Activated T-helper 2 cell treated with anti-CD3 and anti-CD28 coated beads, Interferon-gamma antibody, Interleukin-2, Interleukin-4, amounts not matched to agents 10 μg/mL and 5 μg/mL and 100 μg/mL, durations not matched to agents 14 hours and 24 hours and 36 hours (primary cell): ENCODE results near the gene B9D2. TPM values are rescaled to one million over a fixed set of nuclear protein-coding genes. Genes with fewer than 3 reads are reported as not detected.
"Not testable (repeated sequence)": the region's sequence is repeated elsewhere in the genome, so short reads cannot be mapped to it uniquely, and the experiment has no call there.

Experiments
- DNase-seq: peaks from one replicate; pipeline ENCODE4 v3.0.0; 2021; ENCODE audit warnings: low spot score
- H3K27ac Mint-ChIP-seq: one replicate; pipeline ENCODE4 v1.8.0; 2021; ENCODE audit warnings: mixed read lengths
- H3K27me3 Mint-ChIP-seq: one replicate; pipeline ENCODE4 v1.8.0; 2021; ENCODE audit warnings: low read depth, mixed read lengths
- H3K36me3 Mint-ChIP-seq: one replicate; pipeline ENCODE4 v1.8.0; 2021; ENCODE audit warnings: low read depth, mixed read lengths
- H3K4me1 Mint-ChIP-seq: one replicate; pipeline ENCODE4 v1.8.0; 2021; ENCODE audit warnings: low read depth, mixed read lengths
- H3K4me3 Mint-ChIP-seq: one replicate; pipeline ENCODE4 v1.8.0; 2021; ENCODE audit warnings: low read depth, mild to moderate bottlenecking, moderate library complexity, mixed read lengths
- H3K9me3 Mint-ChIP-seq: one replicate; pipeline ENCODE4 v1.8.0; 2021; ENCODE audit warnings: mixed read lengths
- intact Hi-C: fragments of 100-400 bp; cut with micrococcal nuclease; formaldehyde crosslinking; loops from one replicate; pipeline ENCODE4 v1.15.1; 2023
- total RNA-seq: library from RNA; stranded (reverse); gene quantifications from 2 replicates; pipeline ENCODE4 v1.2.3, GENCODE V29; 2022

The B9D2 gene
- total RNA-seq, 1 donor from 2014 or later: 6.2 TPM

GRCh38 chr19:41376998-41377365 is 13.0 kb upstream of the B9D2 start:
- Mint-ChIP-seq H3K27ac (peak overlapping the region; percentile 52), H3K9me3 (no peaks in the 10 kb centered on the region), H3K4me1 (peaks cover 13% of the 10 kb centered on the region), H3K4me3 (peak overlapping the region; percentile 77), H3K36me3 (peaks cover 5% of the 10 kb centered on the region), H3K27me3 (no peaks in the 10 kb centered on the region)
- intact Hi-C loops: no loop called here
- no peak for DNase-seq

- peak within 1 kb of the TSS; percentile 77 for H3K4me3 Mint-ChIP-seq
- H3K9me3 Mint-ChIP-seq: no peaks in the 10 kb centered on the region
- H3K27ac Mint-ChIP-seq: peak within 1 kb of the TSS; percentile 52
- intact Hi-C loops: no loop called here
- peaks cover 5% of the 10 kb centered on the region for H3K36me3 Mint-ChIP-seq
- peaks cover 13% of the 10 kb centered on the region for H3K4me1 Mint-ChIP-seq
- DNase-seq: no peak
- no peaks in the 10 kb centered on the region for H3K27me3 Mint-ChIP-seq
Measured at GRCh38 chr19:41376241-41376997, 12.5 kb upstream of the B9D2 start, which contains the start of gene TMEM91. Gene TMEM91 (plus strand): TSS chr19:41376533. CDS start chr19:41378310, 1,777 bp downstream.

DNA sequence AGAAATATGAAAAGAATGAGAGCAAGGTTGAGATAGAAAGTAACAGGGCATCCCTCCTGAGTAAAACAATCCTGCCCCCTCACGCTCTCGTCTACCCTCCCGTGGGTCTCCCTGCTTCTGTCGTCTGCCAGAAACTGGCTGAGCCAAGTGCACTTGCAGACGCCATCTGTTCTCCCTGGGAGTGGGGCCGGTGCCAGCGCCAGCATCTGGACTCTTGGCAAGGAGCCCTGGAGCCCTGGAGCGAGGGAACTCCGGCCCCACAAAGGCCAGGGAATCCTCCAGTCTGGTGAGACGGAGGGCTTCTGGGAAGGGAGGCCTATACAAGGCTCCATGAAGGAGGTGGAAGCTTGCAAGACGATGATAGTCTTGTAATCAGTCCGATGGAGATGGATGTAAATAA is 10.0 kb upstream of the B9D2 start:
- DNase-seq: no peak
- H3K27me3 Mint-ChIP-seq: no peaks in the 10 kb centered on the region
- peaks cover 13% of the 10 kb centered on the region for H3K4me1 Mint-ChIP-seq
- intact Hi-C loops: no loop called here
- H3K9me3 Mint-ChIP-seq: no peaks in the 10 kb centered on the region
- no peak overlapping the region for H3K4me3 Mint-ChIP-seq
- no peak overlapping the region for H3K27ac Mint-ChIP-seq
- H3K36me3 Mint-ChIP-seq: peaks cover 5% of the 10 kb centered on the region

DNA sequence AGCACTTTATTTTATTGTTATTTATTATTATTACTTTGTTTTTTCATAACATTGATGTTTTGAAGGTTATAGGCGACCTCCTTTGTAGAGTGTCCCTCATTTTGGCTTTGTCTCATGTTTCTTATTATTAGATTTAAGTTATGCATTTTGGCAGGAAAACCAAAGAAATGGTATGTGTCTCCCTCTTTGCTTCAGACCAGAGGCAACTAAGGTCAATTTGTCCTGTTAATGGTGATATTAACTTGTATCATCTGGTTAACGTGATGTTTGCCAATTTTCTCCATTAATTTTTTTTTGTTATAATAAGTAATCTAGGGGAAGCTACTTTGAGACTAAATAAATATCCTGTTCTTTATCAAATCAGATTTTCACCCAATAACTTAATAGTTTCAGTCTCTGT is 8.6 kb upstream of the B9D2 start:
- intact Hi-C loops: no loop called here
- Mint-ChIP-seq H3K27me3 (no peaks in the 10 kb centered on the region), H3K27ac (no peak overlapping the region), H3K4me3 (no peak overlapping the region), H3K36me3 (peaks cover 5% of the 10 kb centered on the region), H3K9me3 (no peaks in the 10 kb centered on the region), H3K4me1 (peaks cover 17% of the 10 kb centered on the region)
- DNase-seq: no peak

- Mint-ChIP-seq H3K36me3 (no peaks in the 10 kb centered on the region), H3K4me1 (peaks cover 13% of the 10 kb centered on the region), H3K9me3 (no peaks in the 10 kb centered on the region), H3K4me3 (no peak overlapping the region), H3K27me3 (no peaks in the 10 kb centered on the region), H3K27ac (no peak overlapping the region)
- intact Hi-C loops: no loop called here
- no peak for DNase-seq
Measured at GRCh38 chr19:41371541-41371940, 7.6 kb upstream of the B9D2 start.

GRCh38 chr19:41371119-41371518 is 7.2 kb upstream of the B9D2 start:
- H3K9me3 Mint-ChIP-seq, H3K4me3 Mint-ChIP-seq, H3K27ac Mint-ChIP-seq, H3K27me3 Mint-ChIP-seq, H3K36me3 Mint-ChIP-seq, DNase-seq, intact Hi-C loops: not testable (repeated sequence)
- H3K4me1 Mint-ChIP-seq: peaks cover 16% of the 10 kb centered on the region

GRCh38 chr19:41369769-41370168 is 5.8 kb upstream of the B9D2 start:
- Mint-ChIP-seq H3K27me3 (no peaks in the 10 kb centered on the region), H3K27ac (no peak overlapping the region), H3K4me3 (no peak overlapping the region), H3K36me3 (no peaks in the 10 kb centered on the region), H3K4me1 (peaks cover 13% of the 10 kb centered on the region), H3K9me3 (no peaks in the 10 kb centered on the region)
- no peak for DNase-seq
- intact Hi-C loops: no loop called here

- Mint-ChIP-seq H3K36me3 (no peaks in the 10 kb centered on the region), H3K27me3 (no peaks in the 10 kb centered on the region), H3K4me3 (no peak overlapping the region), H3K4me1 (peaks cover 23% of the 10 kb centered on the region), H3K27ac (peak overlapping the region; percentile 62), H3K9me3 (no peaks in the 10 kb centered on the region)
- no peak for DNase-seq
- intact Hi-C loops: no loop called here
Measured at GRCh38 chr19:41367848-41368301, 3.9 kb upstream of the B9D2 start.

DNA sequence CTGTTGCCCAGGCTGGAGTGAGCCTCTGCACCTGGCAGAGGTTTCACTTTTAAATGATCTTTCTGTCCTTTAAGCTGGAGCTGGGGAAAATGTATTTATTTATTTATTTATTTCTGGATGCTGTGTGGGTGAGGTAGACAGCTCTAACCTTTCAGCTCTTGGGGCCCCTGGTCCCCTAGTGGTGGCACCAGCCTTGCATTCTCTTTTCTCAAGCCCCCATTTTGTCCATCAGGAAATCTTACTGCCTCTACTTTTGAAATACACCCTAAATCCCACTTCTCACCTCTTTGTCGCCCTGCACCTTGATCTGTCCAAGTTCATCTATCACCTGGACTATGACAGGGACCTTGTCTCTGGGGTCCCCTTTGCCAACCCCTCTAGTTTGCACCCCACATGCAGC is 2.1 kb upstream of the B9D2 start:
- no peaks in the 10 kb centered on the region for H3K9me3 Mint-ChIP-seq

GRCh38 chr19:41364524-41365391 is 809 bp upstream of the B9D2 start:
- no peaks in the 10 kb centered on the region for H3K9me3 Mint-ChIP-seq
- intact Hi-C loops: no loop called here

More for the DNA sequence above, 2.1 kb upstream of the B9D2 start:
- intact Hi-C loops: no loop called here
- Mint-ChIP-seq H3K27ac (peak overlapping the region; percentile 46), H3K4me3 (peak overlapping the region; percentile 11), H3K36me3 (no peaks in the 10 kb centered on the region), H3K27me3 (no peaks in the 10 kb centered on the region), H3K4me1 (peaks cover 28% of the 10 kb centered on the region)
- no peak for DNase-seq

GRCh38 chr19:41363371-41363752 is 587 bp downstream of the B9D2 start:
- Mint-ChIP-seq H3K4me3 (peak overlapping the region; percentile 84), H3K4me1 (peaks cover 30% of the 10 kb centered on the region), H3K9me3 (no peaks in the 10 kb centered on the region), H3K36me3 (peaks cover 5% of the 10 kb centered on the region), H3K27ac (peak overlapping the region; percentile 91), H3K27me3 (no peaks in the 10 kb centered on the region)
- intact Hi-C loops: loop anchor here (1.0 kb wide), 2 partner anchors 9 to 34 kb away; partner anchors contain the start of genes BCKDHA and EXOSC5
- no peak for DNase-seq

More at GRCh38 chr19:41364524-41365391, 809 bp upstream of the B9D2 start:
- H3K4me3 Mint-ChIP-seq: peak overlapping the region; percentile 84
- peak overlapping the region; percentile 91 for H3K27ac Mint-ChIP-seq
- H3K27me3 Mint-ChIP-seq: no peaks in the 10 kb centered on the region
- H3K36me3 Mint-ChIP-seq: peaks cover 4% of the 10 kb centered on the region
- H3K4me1 Mint-ChIP-seq: peaks cover 28% of the 10 kb centered on the region
- DNase-seq: no peak

DNA sequence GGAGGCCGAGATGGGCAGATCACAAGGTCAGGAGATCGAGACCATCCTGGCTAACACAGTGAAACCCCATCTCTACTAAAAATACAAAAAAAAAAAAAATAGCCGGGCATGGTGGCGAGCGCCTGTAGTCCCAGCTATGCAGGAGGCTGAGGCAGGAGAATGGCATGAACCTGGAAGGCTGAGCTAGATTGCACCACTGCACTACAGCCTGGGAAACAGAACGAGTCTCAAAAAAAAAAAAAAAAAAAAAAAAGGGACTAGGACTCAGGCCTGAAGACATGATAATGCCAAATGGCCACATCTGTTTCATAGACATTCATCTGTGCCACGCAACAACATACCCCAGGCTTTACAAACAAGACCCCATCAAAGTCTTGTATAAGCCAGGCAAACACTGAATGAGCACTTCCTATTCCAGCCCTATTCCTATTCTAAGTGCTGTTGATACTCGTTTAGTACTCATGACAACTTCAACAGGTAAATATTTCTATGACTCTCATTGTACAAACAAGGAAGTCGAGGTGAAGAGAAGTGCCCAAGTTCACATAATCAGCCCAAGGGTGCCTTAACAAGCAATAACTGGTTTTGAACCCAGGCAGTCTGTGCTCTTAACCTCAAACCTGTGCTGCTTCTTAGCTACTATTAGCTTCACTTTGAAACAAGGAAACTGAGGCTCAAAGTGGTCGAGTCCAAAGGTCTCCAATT is 1.7 kb downstream of the B9D2 start:
- H3K4me1 Mint-ChIP-seq: peaks cover 34% of the 10 kb centered on the region
- no peak for DNase-seq
- intact Hi-C loops: no loop called here
- H3K36me3 Mint-ChIP-seq: peaks cover 5% of the 10 kb centered on the region
- no peaks in the 10 kb centered on the region for H3K27me3 Mint-ChIP-seq
- no peaks in the 10 kb centered on the region for H3K9me3 Mint-ChIP-seq
- peak overlapping the region; percentile 84 for H3K4me3 Mint-ChIP-seq
- H3K27ac Mint-ChIP-seq: no peak overlapping the region
